IgD-negative memory B cell (primary cell): Measurements from ENCODE around the gene SRGN. TPM values are rescaled to one million over a fixed set of nuclear protein-coding genes. Genes with fewer than 3 reads are reported as not detected.

Experiments
- H3K27ac Mint-ChIP-seq, 3 donors: one replicate each; pipeline ENCODE4 v1.8.0; 2020 to 2022; ENCODE audit warnings: mild to moderate bottlenecking in 3 of 3, mixed read lengths in 3 of 3, moderate library complexity in 1 of 3
- H3K27me3 Mint-ChIP-seq: one replicate; pipeline ENCODE4 v1.8.0; 2021; ENCODE audit warnings: mixed read lengths
- H3K36me3 Mint-ChIP-seq: one replicate; pipeline ENCODE4 v1.8.0; 2020; ENCODE audit warnings: mild to moderate bottlenecking, mixed read lengths
- H3K4me1 Mint-ChIP-seq, 3 donors: one replicate each; pipeline ENCODE4 v1.8.0; 2020 to 2022; ENCODE audit warnings: mixed read lengths in 3 of 3, mild to moderate bottlenecking in 1 of 3
- H3K4me3 Mint-ChIP-seq, 4 donors: one replicate each; pipeline ENCODE4 v1.8.0; 2020 to 2022; ENCODE audit warnings: mild to moderate bottlenecking in 4 of 4, mixed read lengths in 4 of 4, moderate library complexity in 3 of 4
- H3K9me3 Mint-ChIP-seq, 3 donors: one replicate each; pipeline ENCODE4 v1.8.0; 2020 to 2021; ENCODE audit warnings: mixed read lengths in 3 of 3, mild to moderate bottlenecking in 1 of 3
- polyA plus RNA-seq: library from polyadenylated mRNA; unstranded; fragments of 300-500 nt; fragmentation: Illumina TruSeq; gene quantifications from one replicate; pipeline ENCODE4 v1.2.3, GENCODE V29; 2021

The SRGN gene
- polyA plus RNA-seq, 1 donor from 2014 or later, result 65.1 TPM

DNA sequence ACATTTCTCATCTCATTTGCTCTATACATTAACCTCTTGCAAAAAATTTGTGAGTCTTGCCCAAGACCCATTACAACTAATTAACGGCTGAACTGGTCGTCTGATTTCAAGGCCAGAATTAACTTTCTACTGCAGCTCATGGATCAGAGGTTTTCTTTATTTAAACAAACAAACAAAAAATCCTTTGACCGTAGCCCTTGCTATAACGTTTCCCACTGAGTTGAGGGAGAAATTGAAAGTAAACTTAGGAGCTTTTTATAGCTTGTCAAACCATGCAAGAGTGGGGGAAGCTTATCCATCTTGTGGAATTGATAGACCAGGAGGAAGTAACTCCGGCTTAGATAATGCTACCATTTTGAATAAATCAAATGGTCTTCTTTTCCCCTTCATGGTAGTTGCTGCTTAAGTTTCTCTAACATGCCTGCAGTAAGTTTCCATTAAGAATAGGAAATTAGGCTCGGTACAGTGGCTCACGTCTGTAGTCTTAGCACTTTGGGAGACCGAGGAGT, 3.3 kb downstream of the SRGN start:
- H3K4me1 Mint-ChIP-seq, result peaks cover 39 to 48% (median 43%) of the 10 kb centered on the region in 3 donors
- H3K36me3 Mint-ChIP-seq, result no peaks in the 10 kb centered on the region
- peak overlapping the region; percentile 69 to 96 (median 91) for H3K27ac Mint-ChIP-seq
- H3K4me3 Mint-ChIP-seq, result peak overlapping the region; percentile 57 to 93 (median 80)
- H3K27me3 Mint-ChIP-seq, result no peaks in the 10 kb centered on the region
- H3K9me3 Mint-ChIP-seq, result peaks cover 0 to 1% (median 0%) of the 10 kb centered on the region in 3 donors

DNA sequence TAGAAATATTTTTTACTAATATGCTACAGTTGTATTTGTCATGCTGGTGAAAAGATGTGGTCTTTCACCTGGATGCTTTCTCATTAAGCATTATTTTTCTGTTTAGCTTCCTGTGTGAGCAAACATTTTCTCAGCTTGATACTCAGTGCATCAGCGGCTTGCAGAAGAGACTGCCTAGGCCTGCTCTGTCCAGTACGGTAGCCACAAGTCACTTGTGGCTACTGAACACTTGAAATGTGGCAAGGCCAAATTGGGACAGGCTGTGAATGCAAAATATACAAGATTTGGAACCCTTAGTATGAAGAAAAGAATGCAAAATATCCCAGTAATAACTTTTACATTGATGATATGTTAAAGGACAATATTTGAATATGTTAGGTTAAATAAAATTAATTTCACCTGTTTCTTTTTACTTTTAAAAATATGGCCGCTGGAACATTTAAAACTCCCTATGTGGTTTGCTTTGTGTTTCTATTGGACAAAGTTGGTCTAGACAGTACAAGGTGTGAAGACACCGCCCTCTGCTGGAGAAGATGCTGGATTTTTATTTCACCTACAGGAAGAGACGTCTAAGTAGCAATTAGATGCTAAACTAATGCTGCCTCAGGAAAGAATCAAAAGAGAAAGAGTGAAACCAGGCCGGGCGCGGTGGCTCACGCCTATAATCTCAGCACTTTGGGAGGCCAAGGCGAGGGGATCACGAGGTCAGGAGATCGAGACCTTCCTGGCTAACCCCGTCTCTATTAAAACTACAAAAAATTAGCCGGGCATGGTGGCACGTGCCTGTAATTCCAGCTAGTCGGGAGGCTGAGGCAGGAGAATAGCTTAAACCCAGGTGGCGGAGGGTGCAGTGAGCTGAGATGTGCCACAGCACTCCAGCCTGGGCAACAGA, 5.3 kb downstream of the SRGN start:
- Mint-ChIP-seq H3K4me3 (peak overlapping the region in 3 of 4 donors; percentile 0 to 6 (median 1)), H3K27ac (peak overlapping the region in 2 of 3 donors; percentile 1), H3K4me1 (peaks cover 33 to 37% (median 34%) of the 10 kb centered on the region in 3 donors), H3K27me3 (no peaks in the 10 kb centered on the region), H3K36me3 (peaks cover 1% of the 10 kb centered on the region), H3K9me3 (peaks cover 0 to 1% (median 0%) of the 10 kb centered on the region in 3 donors)

DNA sequence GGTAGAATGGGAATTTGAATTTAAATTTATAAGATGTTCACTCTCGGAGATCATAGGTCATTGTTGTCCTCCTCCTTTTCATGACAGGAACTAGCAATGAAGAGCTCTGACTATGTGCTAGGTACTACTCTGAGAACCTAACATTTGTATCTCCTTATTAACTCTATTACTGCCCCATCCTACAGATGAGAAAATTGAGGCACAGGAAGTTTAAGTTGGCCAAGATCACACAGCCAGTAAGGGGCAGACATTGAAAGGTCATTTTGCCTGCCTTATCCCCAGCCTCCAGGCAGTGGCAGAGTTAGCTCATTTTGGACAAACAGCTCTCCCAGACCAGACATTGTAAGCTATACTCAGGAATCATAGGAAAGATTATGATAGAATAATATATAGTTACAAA, 6.0 kb downstream of the SRGN start:
- peaks cover 28 to 33% (median 32%) of the 10 kb centered on the region in 3 donors for H3K4me1 Mint-ChIP-seq
- no peak overlapping the region for H3K27ac Mint-ChIP-seq
- H3K36me3 Mint-ChIP-seq, result peaks cover 2% of the 10 kb centered on the region
- no peak overlapping the region for H3K4me3 Mint-ChIP-seq
- H3K27me3 Mint-ChIP-seq, result no peaks in the 10 kb centered on the region
- peaks cover 0 to under 1% (median 0%) of the 10 kb centered on the region in 3 donors for H3K9me3 Mint-ChIP-seq

DNA sequence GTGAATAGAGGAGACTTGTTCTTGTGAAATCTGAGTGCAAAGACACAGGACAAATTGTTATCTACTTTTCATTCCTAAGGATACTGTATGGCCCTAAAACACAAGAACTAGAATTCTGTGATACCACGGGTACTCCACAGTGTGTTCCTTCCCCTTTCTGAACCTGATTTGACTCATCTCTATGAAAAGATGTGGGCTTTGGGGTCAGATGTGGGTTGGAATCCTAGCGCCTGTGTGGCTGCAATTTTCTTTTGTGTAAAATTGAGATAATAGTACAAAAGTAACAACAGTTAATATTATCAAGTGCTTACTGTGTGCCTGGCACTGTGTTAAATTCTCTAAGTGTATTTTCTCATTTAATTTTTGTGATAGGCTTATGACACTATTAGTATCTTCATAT, 8.1 kb downstream of the SRGN start:
- H3K27me3 Mint-ChIP-seq, result no peaks in the 10 kb centered on the region
- no peaks in the 10 kb centered on the region for H3K9me3 Mint-ChIP-seq
- peaks cover 3% of the 10 kb centered on the region for H3K36me3 Mint-ChIP-seq
- peaks cover 14 to 18% (median 15%) of the 10 kb centered on the region in 3 donors for H3K4me1 Mint-ChIP-seq
- no peak overlapping the region for H3K4me3 Mint-ChIP-seq
- H3K27ac Mint-ChIP-seq, result no peak overlapping the region

GRCh38 chr10:69097729-69098128, 9.8 kb downstream of the SRGN start:
- Mint-ChIP-seq H3K4me3 (no peak overlapping the region), H3K27ac (peak overlapping the region in 1 of 3 donors; percentile 40), H3K27me3 (no peaks in the 10 kb centered on the region), H3K36me3 (peaks cover 11% of the 10 kb centered on the region), H3K9me3 (no peaks in the 10 kb centered on the region), H3K4me1 (peaks cover 10 to 16% (median 14%) of the 10 kb centered on the region in 3 donors)

GRCh38 chr10:69100136-69100872, 12.4 kb downstream of the SRGN start:
- H3K27ac Mint-ChIP-seq, result no peak overlapping the region
- H3K36me3 Mint-ChIP-seq, result peaks cover 13% of the 10 kb centered on the region
- peaks cover 3 to 11% (median 6%) of the 10 kb centered on the region in 3 donors for H3K4me1 Mint-ChIP-seq
- H3K4me3 Mint-ChIP-seq, result no peak overlapping the region
- H3K27me3 Mint-ChIP-seq, result no peaks in the 10 kb centered on the region
- no peaks in the 10 kb centered on the region for H3K9me3 Mint-ChIP-seq

GRCh38 chr10:69101451-69102095, 13.7 kb downstream of the SRGN start:
- Mint-ChIP-seq H3K4me1 (peaks cover 3 to 11% (median 5%) of the 10 kb centered on the region in 3 donors), H3K4me3 (peak overlapping the region in 1 of 4 donors; percentile 80), H3K27me3 (no peaks in the 10 kb centered on the region), H3K36me3 (peaks cover 13% of the 10 kb centered on the region), H3K9me3 (no peaks in the 10 kb centered on the region), H3K27ac (no peak overlapping the region)

- peaks cover 3 to 11% (median 5%) of the 10 kb centered on the region in 3 donors for H3K4me1 Mint-ChIP-seq
- no peak overlapping the region for H3K4me3 Mint-ChIP-seq
- H3K36me3 Mint-ChIP-seq, result peaks cover 13% of the 10 kb centered on the region
Measured at GRCh38 chr10:69102440-69102839, 14.5 kb downstream of the SRGN start.

GRCh38 chr10:69103784-69104183, 15.9 kb downstream of the SRGN start:
- no peak overlapping the region for H3K27ac Mint-ChIP-seq

More at GRCh38 chr10:69102440-69102839, 14.5 kb downstream of the SRGN start:
- no peaks in the 10 kb centered on the region for H3K9me3 Mint-ChIP-seq
- H3K27ac Mint-ChIP-seq, result no peak overlapping the region
- no peaks in the 10 kb centered on the region for H3K27me3 Mint-ChIP-seq

DNA sequence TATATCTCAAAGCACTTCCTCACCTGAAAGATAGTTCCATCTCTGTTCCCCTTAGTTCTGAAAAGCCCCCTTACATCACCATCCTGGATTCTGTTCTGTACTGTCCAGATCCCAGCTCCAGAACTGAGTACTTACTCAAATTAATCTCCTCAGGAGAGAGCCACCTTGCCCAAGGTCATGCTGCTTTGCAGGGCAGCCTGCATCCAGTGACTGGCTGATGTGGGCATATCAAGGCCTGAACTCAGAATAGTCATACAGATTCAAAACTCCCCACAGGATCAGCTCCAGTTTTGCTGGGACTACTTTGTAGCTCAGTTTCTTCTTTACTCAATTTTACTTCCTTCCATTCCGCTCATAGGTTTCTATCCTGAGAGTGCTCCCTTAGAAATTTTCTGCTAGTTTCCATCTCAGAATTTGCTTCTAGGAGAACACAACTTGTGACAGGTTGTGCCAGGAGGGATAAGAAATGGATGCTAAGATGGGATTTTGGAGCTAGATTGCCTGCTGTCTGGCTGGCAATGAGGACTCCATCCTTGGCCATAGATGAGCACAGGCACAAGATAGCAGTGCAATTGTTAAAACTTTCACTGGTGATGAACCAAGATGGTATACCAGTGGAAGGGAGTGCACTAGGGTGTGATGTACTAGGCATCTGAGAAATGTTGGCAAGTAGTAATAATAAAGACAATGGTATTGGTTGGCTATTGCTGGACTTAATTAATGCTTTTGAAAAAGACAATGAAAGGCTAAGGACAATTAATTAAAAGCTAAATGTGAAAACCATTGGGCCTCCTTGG, 17.3 kb downstream of the SRGN start:
- Mint-ChIP-seq H3K27me3 (no peaks in the 10 kb centered on the region), H3K27ac (no peak overlapping the region), H3K4me3 (no peak overlapping the region), H3K36me3 (peaks cover 9% of the 10 kb centered on the region), H3K4me1 (peaks cover 3 to 6% (median 4%) of the 10 kb centered on the region in 3 donors), H3K9me3 (no peaks in the 10 kb centered on the region)

More at GRCh38 chr10:69103784-69104183, 15.9 kb downstream of the SRGN start:
- no peaks in the 10 kb centered on the region for H3K9me3 Mint-ChIP-seq
- peaks cover 11% of the 10 kb centered on the region for H3K36me3 Mint-ChIP-seq
- H3K27me3 Mint-ChIP-seq, result no peaks in the 10 kb centered on the region
- no peak overlapping the region for H3K4me3 Mint-ChIP-seq
- peaks cover 3 to 6% (median 4%) of the 10 kb centered on the region in 3 donors for H3K4me1 Mint-ChIP-seq

GRCh38 chr10:69107176-69107490, 19.2 kb downstream of the SRGN start:
- Mint-ChIP-seq H3K4me1 (peaks cover 0 to 4% (median 1%) of the 10 kb centered on the region in 3 donors), H3K9me3 (no peaks in the 10 kb centered on the region), H3K4me3 (no peak overlapping the region), H3K27ac (no peak overlapping the region), H3K27me3 (no peaks in the 10 kb centered on the region), H3K36me3 (peaks cover 2% of the 10 kb centered on the region)

DNA sequence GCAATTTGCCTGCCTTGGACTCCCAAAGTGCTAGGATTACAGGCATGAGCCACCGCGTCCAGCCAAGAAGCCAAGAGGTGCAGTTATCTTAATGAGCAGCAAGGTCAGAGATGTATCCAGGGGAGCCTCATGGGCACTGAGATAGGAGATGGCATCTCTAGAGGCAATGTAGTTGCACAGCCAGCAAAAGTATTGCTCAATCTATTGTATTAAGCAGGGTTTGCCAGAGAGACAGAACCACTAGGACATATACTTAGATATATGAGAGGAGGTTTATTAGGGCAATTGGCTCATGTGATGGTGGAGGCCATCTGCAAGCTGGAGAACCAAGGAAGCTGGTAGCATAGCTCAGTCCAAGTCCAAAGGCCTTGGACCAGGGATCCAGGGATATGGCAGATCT, 19.8 kb downstream of the SRGN start:
- H3K27ac Mint-ChIP-seq, result no peak overlapping the region
- no peaks in the 10 kb centered on the region for H3K4me1 Mint-ChIP-seq
- H3K4me3 Mint-ChIP-seq, result no peak overlapping the region
- no peaks in the 10 kb centered on the region for H3K9me3 Mint-ChIP-seq
- H3K27me3 Mint-ChIP-seq, result no peaks in the 10 kb centered on the region
- H3K36me3 Mint-ChIP-seq, result peaks cover 2% of the 10 kb centered on the region

GRCh38 chr10:69119896-69120295, 32.0 kb downstream of the SRGN start:
- Mint-ChIP-seq H3K9me3 (no peaks in the 10 kb centered on the region), H3K27ac (no peak overlapping the region), H3K36me3 (peaks cover 1% of the 10 kb centered on the region), H3K27me3 (no peaks in the 10 kb centered on the region), H3K4me3 (peak overlapping the region in 1 of 4 donors; percentile 18), H3K4me1 (peaks cover 2 to 10% (median 6%) of the 10 kb centered on the region in 3 donors)

DNA sequence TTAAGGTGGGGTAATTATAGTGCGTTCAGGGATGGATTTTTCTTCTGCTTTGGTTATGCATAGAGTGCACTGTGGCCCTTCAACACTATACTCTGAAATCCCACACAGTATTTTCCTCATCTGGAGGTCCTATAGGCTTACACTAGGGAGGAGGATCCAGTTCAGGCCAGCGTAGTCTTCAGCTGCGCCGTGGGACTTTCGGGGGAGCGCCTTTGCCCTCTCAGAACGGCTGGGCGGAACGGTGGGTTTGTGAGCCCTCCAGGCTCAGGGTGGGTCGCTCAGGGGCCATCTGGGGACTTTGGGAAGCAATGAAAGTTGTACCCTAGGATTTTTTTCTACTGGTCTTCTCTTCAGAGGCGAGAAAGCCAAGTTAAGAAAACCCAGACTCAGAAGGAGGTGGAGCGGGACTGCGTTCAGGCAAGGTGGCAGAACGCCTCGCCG, 35.4 kb downstream of the SRGN start:
- H3K27ac Mint-ChIP-seq, result peak overlapping the region; percentile 98 to 99 (median 98)

More for the DNA sequence above, 35.4 kb downstream of the SRGN start:
- H3K9me3 Mint-ChIP-seq, result no peaks in the 10 kb centered on the region
- H3K36me3 Mint-ChIP-seq, result peaks cover under 1% of the 10 kb centered on the region
- H3K4me1 Mint-ChIP-seq, result peaks cover 11 to 21% (median 11%) of the 10 kb centered on the region in 3 donors
- peak overlapping the region; percentile 89 to 96 (median 96) for H3K4me3 Mint-ChIP-seq
- H3K27me3 Mint-ChIP-seq, result no peaks in the 10 kb centered on the region
